Neural cell (in vitro differentiated cells): Measurements from ENCODE around the gene NECTIN4. TPM values are rescaled to one million over a fixed set of nuclear protein-coding genes. Genes with fewer than 3 reads are reported as not detected.

Source experiments
- H2AFZ ChIP-seq: fragments of 200-600, 300-800 bp; sonication (generic), shearing (Covaris generic); 2 replicates; pipeline ENCODE4 v1.6.0; 2014; ENCODE audit warnings: low read depth, mild to moderate bottlenecking, antibody characterized with exemption, low read length, moderate library complexity
- H3F3A ChIP-seq: fragments of 200-600 bp; shearing (Covaris generic); 2 replicates; pipeline ENCODE4 v1.6.1; 2016; ENCODE audit warnings: mild to moderate bottlenecking, moderate library complexity, mixed read lengths, antibody characterized with exemption, low read length; ENCODE audit not compliant: insufficient read depth, poor library complexity, severe bottlenecking
- H3K27ac ChIP-seq: fragments of 200-600, 300-800 bp; sonication (generic), shearing (Covaris generic); 2 replicates; pipeline ENCODE4 v1.5.1; 2014; ENCODE audit warnings: mild to moderate bottlenecking, low read length, moderate library complexity
- H3K27me3 ChIP-seq: fragments of 300-800, 200-600 bp; sonication (generic), shearing (Covaris generic); 2 replicates; pipeline ENCODE4 v1.6.0; 2014; ENCODE audit warnings: mild to moderate bottlenecking, low read depth, low read length, moderate library complexity; ENCODE audit not compliant: insufficient read depth
- H3K36me3 ChIP-seq: fragments of 300-800, 200-600 bp; sonication (generic), shearing (Covaris generic); 2 replicates; pipeline ENCODE4 v1.5.1; 2014; ENCODE audit warnings: mild to moderate bottlenecking, antibody characterized with exemption, low read length, moderate library complexity; ENCODE audit not compliant: insufficient read depth
- H3K4me2 ChIP-seq: fragments of 300-800, 200-600 bp; sonication (generic), shearing (Covaris generic); 2 replicates; pipeline ENCODE4 v1.6.0; 2014; ENCODE audit warnings: mild to moderate bottlenecking, low read length
- H3K4me3 ChIP-seq: fragments of 300-800, 200-600 bp; sonication (generic), shearing (Covaris generic); 2 replicates; pipeline ENCODE4 v1.5.1; 2014; ENCODE audit warnings: mild to moderate bottlenecking, low read length, moderate library complexity
- H3K79me2 ChIP-seq: fragments of 200-600 bp; shearing (Covaris generic); replicated peaks from 2 replicates; pipeline ENCODE4 v1.6.0; 2014; ENCODE audit warnings: mild to moderate bottlenecking, low read length, moderate library complexity; ENCODE audit not compliant: insufficient read depth
- H3K9ac ChIP-seq: fragments of 300-800, 200-600 bp; sonication (generic), shearing (Covaris generic); 2 replicates; pipeline ENCODE4 v1.6.1; 2016; ENCODE audit warnings: mild to moderate bottlenecking, low read length, mixed read lengths
- H3K9me2 ChIP-seq: fragments of 200-600 bp; shearing (Covaris generic); 2 replicates; pipeline ENCODE4 v1.6.1; 2016; ENCODE audit warnings: mild to moderate bottlenecking, low read length, mixed read lengths; ENCODE audit not compliant: insufficient read depth
- H3K9me3 ChIP-seq: fragments of 200-600, 300-800 bp; sonication (generic), shearing (Covaris generic); 2 replicates; pipeline ENCODE4 v1.6.1; 2016; ENCODE audit warnings: mild to moderate bottlenecking, mixed run types, low read length, moderate library complexity, mixed read lengths
- H4K20me1 ChIP-seq: fragments of 200-600 bp; shearing (Covaris generic); 2 replicates; pipeline ENCODE4 v1.6.1; 2016; ENCODE audit warnings: mild to moderate bottlenecking, mixed run types; ENCODE audit not compliant: insufficient read depth
- CTCF ChIP-seq: fragments of 450-650 bp; IDR thresholded peaks from 2 replicates; pipeline ENCODE4 v1.5.1; 2014; ENCODE audit warnings: antibody characterized with exemption, mild to moderate bottlenecking, moderate library complexity; ENCODE audit not compliant: poor library complexity, severe bottlenecking
- EP300 ChIP-seq: fragments of 450-650 bp; conservative IDR thresholded peaks from 2 replicates; pipeline ENCODE4 v1.6.1; 2014; ENCODE audit warnings: antibody characterized with exemption, mild to moderate bottlenecking, moderate library complexity; ENCODE audit not compliant: poor library complexity, severe bottlenecking
- EZH2 ChIP-seq: fragments of 200-600, 300-800 bp; shearing (Covaris generic), sonication (generic); IDR thresholded peaks from 2 replicates; pipeline ENCODE4 v1.6.1; 2014; ENCODE audit warnings: antibody characterized with exemption, low read length, borderline replicate concordance, mild to moderate bottlenecking; ENCODE audit not compliant: insufficient read depth, poor library complexity, severe bottlenecking
- MXI1 ChIP-seq: fragments of 450-650 bp; conservative IDR thresholded peaks from 2 replicates; pipeline ENCODE4 v1.6.1; 2014; ENCODE audit warnings: antibody characterized with exemption, mild to moderate bottlenecking; ENCODE audit not compliant: poor library complexity, severe bottlenecking
- POLR2AphosphoS5 ChIP-seq: IDR thresholded peaks from 2 replicates; pipeline ENCODE4 v1.6.1; 2012
- RAD21 ChIP-seq: fragments of 450-650 bp; conservative IDR thresholded peaks from 2 replicates; pipeline ENCODE4 v1.6.1; 2014; ENCODE audit warnings: antibody characterized with exemption, mild to moderate bottlenecking, moderate library complexity
- SMC3 ChIP-seq: fragments of 450-650 bp; conservative IDR thresholded peaks from 2 replicates; pipeline ENCODE4 v1.6.1; 2014; ENCODE audit warnings: antibody characterized with exemption, mild to moderate bottlenecking, moderate library complexity; ENCODE audit not compliant: poor library complexity
- TAF1 ChIP-seq: IDR thresholded peaks from 2 replicates; pipeline ENCODE4 v1.6.1; 2012; ENCODE audit warnings: low read depth
- polyA plus RNA-seq: library from polyadenylated mRNA; depleted of rRNA; stranded (reverse); fragments of >200 nt; gene quantifications from 2 replicates; pipeline ENCODE4 v1.2.3, GENCODE V29; 2014
- TF ChIP-seq, protein P1 (sequence below): IDR thresholded peaks from 2 replicates; pipeline ENCODE4 v1.6.1; 2012; ENCODE audit warnings: borderline replicate concordance

NECTIN4 gene
- polyA plus RNA-seq, 1 donor from 2014 or later = not detected

DNA sequence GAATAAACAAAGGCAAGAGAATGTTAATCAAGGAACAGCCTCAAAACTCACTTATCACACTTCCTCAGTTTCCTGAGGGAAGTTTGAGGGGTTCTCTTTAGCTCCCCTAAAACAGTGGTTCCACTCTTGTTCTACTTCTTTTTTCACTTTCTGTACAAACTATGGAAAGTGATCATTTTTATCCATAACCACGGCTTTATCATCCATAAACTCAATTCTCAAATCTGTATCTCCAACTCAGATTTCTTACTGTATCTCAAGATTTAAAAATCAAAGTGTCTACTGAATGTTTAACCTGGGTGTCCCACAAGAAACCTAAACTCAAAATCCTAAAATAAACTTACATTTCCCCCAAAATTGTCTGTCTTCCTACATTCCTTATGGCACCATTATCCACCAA is 24.6 kb upstream of the NECTIN4 start:
- no peak overlapping the region for H3K9ac ChIP-seq
- no peak for TF ChIP-seq EP300
- no peak for TF ChIP-seq TAF1
- TF ChIP-seq RAD21 = no peak
- no peak for TF ChIP-seq CTCF
- TF ChIP-seq SMC3 = no peak
- no peak for TF ChIP-seq EZH2
- TF ChIP-seq, protein P1, sequence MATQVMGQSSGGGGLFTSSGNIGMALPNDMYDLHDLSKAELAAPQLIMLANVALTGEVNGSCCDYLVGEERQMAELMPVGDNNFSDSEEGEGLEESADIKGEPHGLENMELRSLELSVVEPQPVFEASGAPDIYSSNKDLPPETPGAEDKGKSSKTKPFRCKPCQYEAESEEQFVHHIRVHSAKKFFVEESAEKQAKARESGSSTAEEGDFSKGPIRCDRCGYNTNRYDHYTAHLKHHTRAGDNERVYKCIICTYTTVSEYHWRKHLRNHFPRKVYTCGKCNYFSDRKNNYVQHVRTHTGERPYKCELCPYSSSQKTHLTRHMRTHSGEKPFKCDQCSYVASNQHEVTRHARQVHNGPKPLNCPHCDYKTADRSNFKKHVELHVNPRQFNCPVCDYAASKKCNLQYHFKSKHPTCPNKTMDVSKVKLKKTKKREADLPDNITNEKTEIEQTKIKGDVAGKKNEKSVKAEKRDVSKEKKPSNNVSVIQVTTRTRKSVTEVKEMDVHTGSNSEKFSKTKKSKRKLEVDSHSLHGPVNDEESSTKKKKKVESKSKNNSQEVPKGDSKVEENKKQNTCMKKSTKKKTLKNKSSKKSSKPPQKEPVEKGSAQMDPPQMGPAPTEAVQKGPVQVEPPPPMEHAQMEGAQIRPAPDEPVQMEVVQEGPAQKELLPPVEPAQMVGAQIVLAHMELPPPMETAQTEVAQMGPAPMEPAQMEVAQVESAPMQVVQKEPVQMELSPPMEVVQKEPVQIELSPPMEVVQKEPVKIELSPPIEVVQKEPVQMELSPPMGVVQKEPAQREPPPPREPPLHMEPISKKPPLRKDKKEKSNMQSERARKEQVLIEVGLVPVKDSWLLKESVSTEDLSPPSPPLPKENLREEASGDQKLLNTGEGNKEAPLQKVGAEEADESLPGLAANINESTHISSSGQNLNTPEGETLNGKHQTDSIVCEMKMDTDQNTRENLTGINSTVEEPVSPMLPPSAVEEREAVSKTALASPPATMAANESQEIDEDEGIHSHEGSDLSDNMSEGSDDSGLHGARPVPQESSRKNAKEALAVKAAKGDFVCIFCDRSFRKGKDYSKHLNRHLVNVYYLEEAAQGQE = no peak
- TF ChIP-seq POLR2AphosphoS5 = no peak
- TF ChIP-seq MXI1 = no peak
- peaks cover 58% of the 10 kb centered on the region for H3K79me2 ChIP-seq
- H3K27me3 ChIP-seq = no peaks in the 10 kb centered on the region
- H3K27ac ChIP-seq = no peak overlapping the region
- no peak overlapping the region for H2AFZ ChIP-seq
- H3F3A ChIP-seq = no peaks in the 10 kb centered on the region
- no peaks in the 10 kb centered on the region for H3K9me2 ChIP-seq
- H3K4me2 ChIP-seq = no peak overlapping the region
- H3K4me3 ChIP-seq = no peak overlapping the region
- no peaks in the 10 kb centered on the region for H3K9me3 ChIP-seq
- no peaks in the 10 kb centered on the region for H3K36me3 ChIP-seq
- no peaks in the 10 kb centered on the region for H4K20me1 ChIP-seq

DNA sequence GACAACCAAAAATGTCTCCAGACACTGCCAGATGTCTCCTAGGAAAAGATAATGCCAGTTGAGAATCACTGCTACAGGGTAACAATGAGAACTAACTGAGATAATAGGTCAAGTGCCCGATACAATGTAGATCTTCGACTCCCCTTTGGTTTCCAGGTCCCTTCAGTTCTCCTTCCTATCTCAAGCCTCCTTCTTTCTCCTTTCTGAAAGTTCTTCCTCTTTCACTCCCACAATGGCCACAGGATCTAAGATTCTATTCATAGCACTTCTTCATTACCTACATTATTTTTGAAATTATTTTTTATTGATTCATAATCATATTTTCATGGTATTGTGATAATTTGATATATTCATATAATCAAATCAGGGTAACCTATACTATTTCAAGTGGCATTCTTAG is 22.2 kb upstream of the NECTIN4 start:
- Histone ChIP-seq H3F3A (no peaks in the 10 kb centered on the region), H4K20me1 (no peaks in the 10 kb centered on the region), H3K36me3 (no peaks in the 10 kb centered on the region), H3K79me2 (peaks cover 47% of the 10 kb centered on the region), H3K9me2 (no peaks in the 10 kb centered on the region), H3K9ac (no peak overlapping the region), H3K27ac (no peak overlapping the region), H3K4me2 (no peak overlapping the region), H3K27me3 (no peaks in the 10 kb centered on the region), H3K9me3 (no peaks in the 10 kb centered on the region), H2AFZ (no peak overlapping the region), H3K4me3 (no peak overlapping the region)
- TF ChIP-seq MXI1 (no peak), EZH2 (no peak), CTCF (no peak), RAD21 (no peak), SMC3 (no peak), EP300 (no peak), TAF1 (no peak)
- TF ChIP-seq, protein P1 = no peak
